Immature natural killer cell (primary cell): ENCODE results near the gene TMEM106B. TPM values are rescaled to one million over a fixed set of nuclear protein-coding genes. Genes with fewer than 3 reads are reported as not detected.
A peak's percentile ranks its signal among the peaks of the same experiment; 100 is the strongest.
"Not testable (repeated sequence)": the region's sequence is repeated elsewhere in the genome, so short reads cannot be mapped to it uniquely, and the experiment has no call there.

Experiments
- DNase-seq, 3 donors: peaks; one replicate each; pipeline ENCODE4 v3.0.0; 2022; ENCODE audit warnings: mixed read lengths in 1 of 3
- H3K27ac Mint-ChIP-seq, 6 donors: one replicate each; pipeline ENCODE4 v1.8.0; 2020; ENCODE audit warnings: mixed read lengths in 6 of 6, mild to moderate bottlenecking in 5 of 6, inconsistent platforms in 4 of 6, moderate library complexity in 3 of 6
- H3K27me3 Mint-ChIP-seq, 3 donors: one replicate each; pipeline ENCODE4 v1.8.0; 2020 to 2021; ENCODE audit warnings: low read depth in 3 of 3, mild to moderate bottlenecking in 3 of 3, mixed read lengths in 3 of 3, moderate library complexity in 3 of 3, inconsistent platforms in 1 of 3
- H3K36me3 Mint-ChIP-seq, 3 donors: one replicate each; pipeline ENCODE4 v1.8.0; 2020; ENCODE audit warnings: mixed read lengths in 3 of 3, inconsistent platforms in 2 of 3, mild to moderate bottlenecking in 2 of 3
- H3K4me1 Mint-ChIP-seq, 2 donors: one replicate each; pipeline ENCODE4 v1.8.0; 2020; ENCODE audit warnings: inconsistent platforms in 2 of 2, mild to moderate bottlenecking in 2 of 2, mixed read lengths in 2 of 2, moderate library complexity in 1 of 2
- H3K4me3 Mint-ChIP-seq, 5 donors: one replicate each; pipeline ENCODE4 v1.8.0; 2020; ENCODE audit warnings: mild to moderate bottlenecking in 5 of 5, mixed read lengths in 5 of 5, inconsistent platforms in 3 of 5, moderate library complexity in 3 of 5
- H3K9me3 Mint-ChIP-seq, 6 donors: one replicate each; pipeline ENCODE4 v1.8.0; 2020; ENCODE audit warnings: mild to moderate bottlenecking in 6 of 6, mixed read lengths in 6 of 6, inconsistent platforms in 4 of 6, moderate library complexity in 3 of 6
- polyA plus RNA-seq, 3 donors: library from polyadenylated mRNA; unstranded; fragments of 300-500 nt; fragmentation: Illumina TruSeq; gene quantifications; one replicate each; pipeline ENCODE4 v1.2.3, GENCODE V29; 2021

Gene TMEM106B
- 10 to 100 TPM; 17.9 to 30.4 (median 21.0) TPM for polyA plus RNA-seq

DNA sequence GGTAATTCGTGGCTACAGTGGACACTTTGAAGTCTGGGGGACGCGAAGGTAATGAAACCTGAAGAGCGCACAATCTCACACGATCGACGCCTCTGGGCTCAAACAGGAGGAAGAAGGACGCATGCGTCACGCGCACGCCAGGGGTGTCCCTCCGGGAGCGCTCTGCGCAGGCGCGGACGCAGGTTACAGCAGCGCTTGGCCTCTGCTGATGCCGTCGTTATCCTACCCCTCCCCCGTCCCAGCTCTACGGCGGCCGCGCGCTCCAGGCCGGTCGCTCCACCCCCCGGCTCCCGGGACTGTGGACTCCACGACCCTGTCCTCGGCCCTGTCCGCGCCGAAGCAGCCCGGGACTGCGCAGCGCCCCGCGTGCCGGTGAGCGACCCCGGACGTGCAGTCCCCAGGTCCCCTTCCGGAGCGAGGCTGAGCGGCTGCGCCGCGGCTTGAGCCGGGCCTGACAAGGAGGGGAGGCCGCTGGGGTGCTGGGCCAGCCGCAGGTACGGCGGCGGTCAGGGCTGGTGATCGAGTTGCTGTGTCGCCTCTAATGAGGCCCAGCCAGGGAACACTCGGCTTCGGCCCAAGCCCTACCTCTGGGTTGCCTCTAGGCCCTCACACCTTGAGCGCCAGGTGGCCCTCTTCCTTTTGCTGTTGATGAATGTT lies at the start of gene TMEM106B:
TMEM106B (plus strand) TSS at position 241 of the 657 bp plus-strand sequence. CDS start 3,517 bp downstream, outside the sequence.
- peak within 1 kb of the TSS; percentile 95 to 99 (median 99) for H3K27ac Mint-ChIP-seq
- H3K27me3 Mint-ChIP-seq = peaks cover 16 to 18% (median 16%) of the 10 kb centered on the region in 3 donors
- no peaks in the 10 kb centered on the region for H3K9me3 Mint-ChIP-seq
- DNase-seq = peak; percentile 93 to 97 (median 96)
- H3K4me3 Mint-ChIP-seq = peak within 1 kb of the TSS; percentile 95 to 99 (median 97)
- peaks cover 0 to 10% (median 4%) of the 10 kb centered on the region in 3 donors for H3K36me3 Mint-ChIP-seq
- H3K4me1 Mint-ChIP-seq = peaks cover 32 to 50% of the 10 kb centered on the region in 2 donors

GRCh38 chr7:12162415-12163113 lies 48.5 kb upstream of the TMEM106B start:
- Mint-ChIP-seq H3K27me3 (peaks cover 1 to 11% (median 1%) of the 10 kb centered on the region in 3 donors), H3K36me3 (peaks cover 0 to under 1% (median 0%) of the 10 kb centered on the region in 3 donors), H3K4me1 (no peaks in the 10 kb centered on the region), H3K27ac (no peak overlapping the region), H3K4me3 (no peak overlapping the region), H3K9me3 (peaks cover 0 to 20% (median 9%) of the 10 kb centered on the region in 6 donors)
- no peak for DNase-seq

- DNase-seq, H3K27ac Mint-ChIP-seq, H3K4me3 Mint-ChIP-seq: not testable (repeated sequence)
- peaks cover 0 to 19% (median 3%) of the 10 kb centered on the region in 3 donors for H3K36me3 Mint-ChIP-seq
- peaks cover 12 to 24% of the 10 kb centered on the region in 2 donors for H3K4me1 Mint-ChIP-seq
- H3K27me3 Mint-ChIP-seq = peaks cover 0 to 20% (median 4%) of the 10 kb centered on the region in 3 donors
- H3K9me3 Mint-ChIP-seq = peaks cover 6 to 44% (median 23%) of the 10 kb centered on the region in 6 donors
These were observed 43.0 kb upstream of the TMEM106B start for GRCh38 chr7:12168065-12168464.

- H3K9me3 Mint-ChIP-seq = peaks cover 6 to 44% (median 23%) of the 10 kb centered on the region in 6 donors
- H3K36me3 Mint-ChIP-seq = peaks cover 0 to 23% (median 3%) of the 10 kb centered on the region in 3 donors
- H3K4me3 Mint-ChIP-seq = peak overlapping the region in 3 of 5 donors; percentile 4 to 61 (median 11)
- peaks cover 12 to 24% of the 10 kb centered on the region in 2 donors for H3K4me1 Mint-ChIP-seq
- peak; percentile 14 to 40 (median 19) for DNase-seq
- H3K27me3 Mint-ChIP-seq = peaks cover 0 to 20% (median 6%) of the 10 kb centered on the region in 3 donors
- H3K27ac Mint-ChIP-seq = peak overlapping the region in 2 of 6 donors; percentile 37 to 43
These were observed 40.9 kb upstream of the TMEM106B start for GRCh38 chr7:12169981-12170820.

DNA sequence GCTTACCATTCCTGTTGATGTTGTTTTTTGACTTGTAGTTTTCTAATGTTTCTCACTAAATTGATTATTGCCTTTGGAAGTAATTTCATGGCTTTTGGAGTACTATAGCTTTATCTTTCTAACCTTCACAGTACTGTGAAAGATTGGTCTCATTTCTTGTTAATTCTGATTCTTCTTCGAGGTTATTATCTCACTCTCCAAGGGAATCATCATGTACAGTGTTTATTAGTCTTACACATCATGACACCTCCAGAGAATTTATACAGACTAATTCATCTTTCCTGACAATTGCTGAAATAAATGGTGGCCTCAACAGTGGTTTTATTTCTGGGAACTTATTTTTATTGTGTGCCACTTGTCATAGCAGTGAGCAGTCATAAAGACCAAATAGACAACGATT lies 37.4 kb upstream of the TMEM106B start:
- Mint-ChIP-seq H3K27me3 (peaks cover 0 to 6% (median 2%) of the 10 kb centered on the region in 3 donors), H3K4me3 (no peak overlapping the region), H3K27ac (no peak overlapping the region), H3K36me3 (peaks cover 0 to 11% (median 3%) of the 10 kb centered on the region in 3 donors), H3K9me3 (peaks cover 2 to 13% (median 7%) of the 10 kb centered on the region in 6 donors), H3K4me1 (peaks cover 12 to 24% of the 10 kb centered on the region in 2 donors)
- DNase-seq = no peak

- no peak overlapping the region for H3K4me3 Mint-ChIP-seq
- peaks cover 0 to 8% (median 6%) of the 10 kb centered on the region in 3 donors for H3K27me3 Mint-ChIP-seq
- H3K36me3 Mint-ChIP-seq = peaks cover 0 to 3% (median 0%) of the 10 kb centered on the region in 3 donors
- H3K27ac Mint-ChIP-seq = no peak overlapping the region
- DNase-seq = no peak
- peaks cover 0 to 3% (median under 1%) of the 10 kb centered on the region in 6 donors for H3K9me3 Mint-ChIP-seq
- peaks cover 10 to 17% of the 10 kb centered on the region in 2 donors for H3K4me1 Mint-ChIP-seq
These were observed 36.2 kb upstream of the TMEM106B start for GRCh38 chr7:12174931-12175330.

GRCh38 chr7:12178317-12178716 lies 32.8 kb upstream of the TMEM106B start:
- DNase-seq = no peak
- no peak overlapping the region for H3K4me3 Mint-ChIP-seq
- H3K4me1 Mint-ChIP-seq = no peaks in the 10 kb centered on the region
- peaks cover 1 to 9% (median 6%) of the 10 kb centered on the region in 3 donors for H3K27me3 Mint-ChIP-seq
- H3K27ac Mint-ChIP-seq = no peak overlapping the region
- peaks cover 0 to 3% (median 0%) of the 10 kb centered on the region in 3 donors for H3K36me3 Mint-ChIP-seq
- peaks cover 0 to 3% (median 0%) of the 10 kb centered on the region in 6 donors for H3K9me3 Mint-ChIP-seq

DNA sequence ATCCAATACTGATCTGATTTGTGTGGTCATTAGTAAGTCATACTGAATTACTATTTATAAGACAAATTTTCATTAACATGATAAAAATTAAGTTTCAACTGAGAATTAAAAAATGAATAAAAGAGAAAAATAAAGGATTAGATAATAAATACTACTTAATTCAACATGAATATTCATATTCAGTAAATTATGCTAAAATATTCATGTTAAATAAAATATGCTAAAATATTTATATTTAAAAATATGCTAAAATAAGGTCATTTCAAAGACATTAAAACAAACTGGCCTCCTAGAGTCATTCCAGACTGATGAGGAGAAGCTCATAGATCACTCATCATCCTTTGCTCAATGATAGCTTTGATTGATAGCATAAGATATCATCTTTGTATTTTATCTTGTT lies 16.7 kb upstream of the TMEM106B start:
- H3K27me3 Mint-ChIP-seq = peaks cover 3 to 12% (median 4%) of the 10 kb centered on the region in 3 donors
- H3K9me3 Mint-ChIP-seq = no peaks in the 10 kb centered on the region

GRCh38 chr7:12196386-12196785 lies 14.7 kb upstream of the TMEM106B start:
- Mint-ChIP-seq H3K9me3 (no peaks in the 10 kb centered on the region), H3K27ac (no peak overlapping the region), H3K27me3 (peaks cover 3 to 13% (median 6%) of the 10 kb centered on the region in 3 donors), H3K36me3 (no peaks in the 10 kb centered on the region), H3K4me3 (no peak overlapping the region), H3K4me1 (no peaks in the 10 kb centered on the region)
- DNase-seq = no peak

More for the DNA sequence above, 16.7 kb upstream of the TMEM106B start:
- no peak for DNase-seq
- no peaks in the 10 kb centered on the region for H3K4me1 Mint-ChIP-seq
- H3K27ac Mint-ChIP-seq = no peak overlapping the region
- H3K4me3 Mint-ChIP-seq = no peak overlapping the region
- no peaks in the 10 kb centered on the region for H3K36me3 Mint-ChIP-seq

DNA sequence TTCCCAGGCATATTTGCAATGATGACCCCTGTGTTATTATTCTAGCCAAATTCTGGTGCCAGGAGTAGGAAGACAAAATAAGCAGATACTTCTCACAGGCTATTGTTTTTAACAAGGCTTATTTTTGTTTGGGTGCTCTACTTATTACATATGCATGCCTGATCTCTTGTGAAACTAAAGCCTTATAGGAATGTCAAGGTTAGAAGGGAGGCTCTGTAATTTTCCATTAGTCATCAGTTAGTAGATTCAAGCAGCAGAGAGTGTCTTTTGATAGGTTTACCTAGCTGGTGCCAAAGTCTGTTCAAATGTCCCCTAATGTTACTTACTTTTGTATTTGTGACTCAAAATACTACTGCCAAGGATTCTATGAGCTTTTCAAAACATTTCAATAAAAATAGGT lies 11.7 kb upstream of the TMEM106B start:
- Mint-ChIP-seq H3K9me3 (no peaks in the 10 kb centered on the region), H3K27ac (no peak overlapping the region), H3K4me3 (no peak overlapping the region), H3K36me3 (no peaks in the 10 kb centered on the region), H3K27me3 (peaks cover 3 to 16% (median 6%) of the 10 kb centered on the region in 3 donors), H3K4me1 (no peaks in the 10 kb centered on the region)
- no peak for DNase-seq

DNA sequence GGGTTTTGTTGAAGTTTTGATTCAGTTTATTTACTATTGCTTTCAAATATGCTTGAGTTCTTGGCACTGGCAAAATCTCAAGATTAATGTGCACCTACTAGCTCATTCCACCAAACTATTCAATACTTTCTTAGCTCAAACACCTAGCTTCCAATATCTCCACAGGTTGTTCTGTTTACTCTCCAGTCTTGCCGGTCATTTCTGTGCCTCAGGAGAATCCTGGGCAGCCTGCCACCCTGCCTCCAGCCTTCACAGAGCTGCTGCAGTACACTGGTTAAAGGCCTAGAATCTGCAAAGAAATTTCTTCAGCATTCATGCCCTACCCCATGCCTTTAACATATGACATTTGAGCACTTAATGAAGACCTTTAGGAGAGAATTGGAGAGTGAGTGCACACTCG lies 4.0 kb upstream of the TMEM106B start:
- Mint-ChIP-seq H3K4me1 (peaks cover 11 to 21% of the 10 kb centered on the region in 2 donors), H3K9me3 (no peaks in the 10 kb centered on the region), H3K27ac (no peak overlapping the region), H3K27me3 (peaks cover 16 to 26% (median 16%) of the 10 kb centered on the region in 3 donors), H3K36me3 (no peaks in the 10 kb centered on the region), H3K4me3 (no peak overlapping the region)
- no peak for DNase-seq

GRCh38 chr7:12209221-12209620 lies 1.9 kb upstream of the TMEM106B start:
- Mint-ChIP-seq H3K4me3 (no peak overlapping the region), H3K27ac (no peak overlapping the region), H3K9me3 (no peaks in the 10 kb centered on the region), H3K27me3 (peaks cover 16 to 21% (median 16%) of the 10 kb centered on the region in 3 donors), H3K4me1 (peaks cover 26 to 43% of the 10 kb centered on the region in 2 donors), H3K36me3 (peaks cover 0 to 2% (median 0%) of the 10 kb centered on the region in 3 donors)
- DNase-seq = no peak
